ENCODE results near the gene IFIT1B.
A peak's percentile ranks its signal among the peaks of the same experiment; 100 is the strongest.
"Not testable (repeated sequence)": the region's sequence is repeated elsewhere in the genome, so short reads cannot be mapped to it uniquely, and the experiment has no call there.

IFIT1B gene

GRCh38 chr10:89384474-89385340 is 6.9 kb downstream of the IFIT1B start:
- DNase-seq = no peak

GRCh38 chr10:89388806-89389205 is 10.9 kb downstream of the IFIT1B start:
- no peak for DNase-seq

- peak; percentile 24 for DNase-seq
These were observed 11.4 kb downstream of the IFIT1B start for GRCh38 chr10:89389254-89389653.

GRCh38 chr10:89390476-89391225 is 12.8 kb downstream of the IFIT1B start:
- DNase-seq = no peak

GRCh38 chr10:89391226-89391576 is 13.3 kb downstream of the IFIT1B start:
- DNase-seq = not testable (repeated sequence)

- peak; percentile 87 for DNase-seq
These were observed 14.3 kb downstream of the IFIT1B start, which contains the start of gene IFIT1 for GRCh38 chr10:89391907-89392756. Gene IFIT1 (plus strand): TSS chr10:89392623. CDS start chr10:89392713, 90 bp downstream.

GRCh38 chr10:89392974-89393373 is 15.1 kb downstream of the IFIT1B start:
- DNase-seq = peak; percentile 38

GRCh38 chr10:89393898-89394297 is 16.0 kb downstream of the IFIT1B start:
- no peak for DNase-seq

- no peak for DNase-seq
These were observed 17.3 kb downstream of the IFIT1B start for GRCh38 chr10:89395141-89395540.

- DNase-seq = no peak
These were observed 20.3 kb downstream of the IFIT1B start for GRCh38 chr10:89398003-89398749.

GRCh38 chr10:89399956-89400355 is 22.1 kb downstream of the IFIT1B start:
- DNase-seq = no peak

GRCh38 chr10:89403043-89403442 is 25.2 kb downstream of the IFIT1B start:
- DNase-seq = no peak

GRCh38 chr10:89404104-89405047 is 26.5 kb downstream of the IFIT1B start:
- no peak for DNase-seq

GRCh38 chr10:89406178-89406577 is 28.3 kb downstream of the IFIT1B start:
- not testable (repeated sequence) for DNase-seq

GRCh38 chr10:89407792-89408191 is 29.9 kb downstream of the IFIT1B start:
- DNase-seq = not testable (repeated sequence)

- DNase-seq = not testable (repeated sequence)
These were observed 31.4 kb downstream of the IFIT1B start for GRCh38 chr10:89409282-89409681.

- not testable (repeated sequence) for DNase-seq
These were observed 32.7 kb downstream of the IFIT1B start for GRCh38 chr10:89410551-89410950.

- DNase-seq = not testable (repeated sequence)
These were observed 33.3 kb downstream of the IFIT1B start for GRCh38 chr10:89411135-89411534.

- not testable (repeated sequence) for DNase-seq
These were observed 34.4 kb downstream of the IFIT1B start for GRCh38 chr10:89412276-89412675.

- DNase-seq = no peak
These were observed 35.6 kb downstream of the IFIT1B start for GRCh38 chr10:89413398-89413912.
